Skeletal muscle satellite cell (primary cell): Measurements from ENCODE around the gene DISP2.

Experiments used
- H3K27me3 ChIP-seq: 2 replicates; pipeline ENCODE4 v1.7.0; 2013; ENCODE audit warnings: low read length; ENCODE audit not compliant: control insufficient read depth, insufficient read depth
- H3K36me3 ChIP-seq: 2 replicates; pipeline ENCODE4 v1.7.0; 2013; ENCODE audit warnings: mild to moderate bottlenecking, control low read depth, low read length; ENCODE audit not compliant: insufficient read depth
- H3K4me1 ChIP-seq: 2 replicates; pipeline ENCODE4 v1.7.0; 2013; ENCODE audit warnings: low read length; ENCODE audit not compliant: control insufficient read depth, insufficient read depth
- H3K4me2 ChIP-seq: 2 replicates; pipeline ENCODE4 v1.7.0; 2013; ENCODE audit warnings: mild to moderate bottlenecking, low read length
- H3K4me3 ChIP-seq: 2 replicates; pipeline ENCODE4 v1.7.0; 2013; ENCODE audit warnings: low read length
- H3K9ac ChIP-seq: 2 replicates; pipeline ENCODE4 v1.7.0; 2013; ENCODE audit warnings: mild to moderate bottlenecking, low read depth, low read length, moderate library complexity
- H3K9me3 ChIP-seq: replicated peaks from 2 replicates; pipeline ENCODE4 v1.7.0; 2013; ENCODE audit warnings: mild to moderate bottlenecking, control low read depth, low read length

DISP2 gene

GRCh38 chr15:40358471-40359353 is 693 bp downstream of the DISP2 start:
- Histone ChIP-seq H3K4me2 (peak overlapping the region; percentile 92), H3K36me3 (no peaks in the 10 kb centered on the region), H3K9me3 (no peaks in the 10 kb centered on the region), H3K27me3 (peaks cover 41% of the 10 kb centered on the region), H3K4me1 (peaks cover 12% of the 10 kb centered on the region), H3K4me3 (peak overlapping the region; percentile 63), H3K9ac (no peak overlapping the region)

DNA sequence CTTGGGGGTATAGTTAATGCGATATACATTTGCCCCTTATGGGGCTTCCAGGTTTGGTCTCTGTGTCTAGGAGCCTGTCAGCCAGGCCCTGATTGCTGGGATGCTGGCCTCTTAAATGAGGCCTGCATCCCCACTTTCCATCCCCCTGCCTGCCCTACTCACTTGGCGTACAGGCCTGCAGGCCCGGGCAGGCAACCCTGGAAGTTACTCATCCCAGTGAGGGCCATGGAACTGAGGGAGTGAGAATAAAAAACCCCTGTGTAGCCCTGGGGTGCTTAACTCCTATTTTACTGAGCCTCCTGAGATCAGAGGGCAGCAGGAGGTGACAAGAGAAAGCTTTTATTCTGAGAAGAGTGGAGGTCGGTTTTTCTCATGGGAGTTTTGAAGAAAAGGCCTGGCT is 2.0 kb downstream of the DISP2 start:
- peaks cover 8% of the 10 kb centered on the region for H3K4me1 ChIP-seq
- peaks cover 37% of the 10 kb centered on the region for H3K27me3 ChIP-seq
- no peaks in the 10 kb centered on the region for H3K36me3 ChIP-seq
- H3K4me3 ChIP-seq: no peak overlapping the region
- H3K9ac ChIP-seq: no peak overlapping the region
- no peak overlapping the region for H3K4me2 ChIP-seq
- no peaks in the 10 kb centered on the region for H3K9me3 ChIP-seq

DNA sequence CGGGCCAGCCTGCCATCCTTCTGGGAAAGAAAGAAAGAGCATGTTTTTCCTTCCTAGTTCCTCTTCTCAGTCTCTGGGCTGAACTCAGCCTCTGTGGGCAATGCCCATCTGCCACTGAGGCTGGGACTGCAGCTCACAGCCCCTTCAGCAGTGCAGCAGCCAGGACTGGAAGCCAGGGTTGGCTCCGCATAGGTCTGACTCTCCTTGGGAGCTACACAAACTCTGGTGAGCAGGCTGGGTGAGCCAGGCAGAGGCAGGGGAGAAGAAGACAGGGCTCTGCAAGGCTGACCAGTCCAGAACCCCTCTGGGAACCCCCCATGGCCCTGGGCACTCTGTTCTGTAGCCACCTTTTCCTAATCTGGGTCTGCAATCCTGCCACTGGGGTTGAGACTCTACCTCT is 3.6 kb downstream of the DISP2 start:
- Histone ChIP-seq H3K27me3 (peaks cover 40% of the 10 kb centered on the region), H3K4me3 (no peak overlapping the region), H3K4me2 (no peak overlapping the region), H3K4me1 (peaks cover 8% of the 10 kb centered on the region), H3K36me3 (no peaks in the 10 kb centered on the region), H3K9me3 (no peaks in the 10 kb centered on the region), H3K9ac (no peak overlapping the region)

DNA sequence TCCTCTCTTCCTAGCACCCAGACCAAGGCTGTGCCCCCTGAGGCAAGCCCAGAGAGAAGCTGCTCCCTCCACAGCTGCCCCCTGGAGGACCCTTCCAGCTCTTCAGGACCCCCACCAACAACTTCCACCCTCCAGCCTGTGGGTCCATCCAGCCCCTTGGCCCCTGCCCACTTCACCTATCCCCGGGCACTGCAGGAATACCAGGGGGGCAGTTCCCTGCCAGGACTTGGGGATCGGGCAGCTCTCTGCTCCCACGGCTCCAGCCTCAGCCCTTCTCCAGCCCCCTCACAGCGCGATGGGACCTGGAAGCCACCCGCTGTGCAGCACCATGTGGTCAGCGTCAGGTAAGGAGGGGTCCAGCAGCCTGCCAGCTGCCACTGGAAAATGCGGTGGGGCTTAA is 5.6 kb downstream of the DISP2 start:
- Histone ChIP-seq H3K4me3 (no peak overlapping the region), H3K36me3 (no peaks in the 10 kb centered on the region), H3K9me3 (no peaks in the 10 kb centered on the region), H3K4me2 (no peak overlapping the region), H3K4me1 (peaks cover 21% of the 10 kb centered on the region), H3K9ac (no peak overlapping the region), H3K27me3 (peaks cover 40% of the 10 kb centered on the region)

DNA sequence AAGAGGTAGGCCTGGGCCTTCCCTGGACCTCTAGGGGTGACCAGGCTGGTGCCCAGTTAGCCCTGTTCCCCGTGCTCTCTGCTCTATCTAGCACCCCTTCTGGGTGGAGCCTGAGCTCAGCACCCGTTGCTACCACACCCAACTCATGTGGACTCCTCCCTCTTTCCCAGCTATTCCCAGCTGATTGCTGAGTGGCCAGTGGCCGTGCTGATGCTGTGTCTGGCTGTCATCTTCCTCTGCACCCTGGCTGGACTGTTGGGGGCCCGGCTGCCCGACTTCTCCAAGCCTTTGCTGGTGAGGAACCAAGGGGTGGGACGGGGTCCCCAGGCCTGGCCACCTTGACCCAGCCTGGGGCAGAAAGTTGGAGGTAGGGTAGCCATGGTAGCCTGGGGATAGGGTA is 6.2 kb downstream of the DISP2 start:
- no peaks in the 10 kb centered on the region for H3K9me3 ChIP-seq
- no peaks in the 10 kb centered on the region for H3K36me3 ChIP-seq
- peaks cover 17% of the 10 kb centered on the region for H3K4me1 ChIP-seq
- peaks cover 33% of the 10 kb centered on the region for H3K27me3 ChIP-seq
- no peak overlapping the region for H3K4me2 ChIP-seq
- no peak overlapping the region for H3K4me3 ChIP-seq
- no peak overlapping the region for H3K9ac ChIP-seq

DNA sequence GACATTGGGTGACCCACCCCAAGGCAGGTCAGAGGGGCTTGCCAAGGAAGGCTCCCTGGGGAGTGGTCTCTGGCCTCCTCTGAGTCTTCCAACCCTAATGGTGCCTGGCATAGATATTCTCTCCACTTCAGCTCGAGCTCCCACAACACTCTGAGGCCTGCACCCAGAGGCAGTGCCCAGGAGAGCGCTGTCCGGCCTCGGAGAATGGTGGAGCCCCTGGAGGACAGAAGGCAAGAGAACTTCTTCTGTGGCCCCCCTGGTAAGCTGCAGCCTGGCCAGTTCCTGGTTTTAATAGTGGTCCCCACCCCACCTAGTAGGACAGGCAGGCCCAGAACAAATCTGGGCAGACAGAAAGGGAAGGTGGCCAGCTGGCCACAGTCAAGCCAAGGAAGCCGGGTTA is 7.0 kb downstream of the DISP2 start:
- Histone ChIP-seq H3K4me1 (peaks cover 17% of the 10 kb centered on the region), H3K4me2 (no peak overlapping the region), H3K9me3 (no peaks in the 10 kb centered on the region), H3K36me3 (no peaks in the 10 kb centered on the region), H3K9ac (no peak overlapping the region), H3K4me3 (no peak overlapping the region), H3K27me3 (peaks cover 26% of the 10 kb centered on the region)

GRCh38 chr15:40365624-40366456 is 7.8 kb downstream of the DISP2 start:
- H3K9me3 ChIP-seq: no peaks in the 10 kb centered on the region
- H3K4me2 ChIP-seq: no peak overlapping the region
- no peaks in the 10 kb centered on the region for H3K36me3 ChIP-seq
- no peak overlapping the region for H3K9ac ChIP-seq
- H3K4me3 ChIP-seq: no peak overlapping the region
- H3K27me3 ChIP-seq: peaks cover 18% of the 10 kb centered on the region
- peaks cover 17% of the 10 kb centered on the region for H3K4me1 ChIP-seq

DNA sequence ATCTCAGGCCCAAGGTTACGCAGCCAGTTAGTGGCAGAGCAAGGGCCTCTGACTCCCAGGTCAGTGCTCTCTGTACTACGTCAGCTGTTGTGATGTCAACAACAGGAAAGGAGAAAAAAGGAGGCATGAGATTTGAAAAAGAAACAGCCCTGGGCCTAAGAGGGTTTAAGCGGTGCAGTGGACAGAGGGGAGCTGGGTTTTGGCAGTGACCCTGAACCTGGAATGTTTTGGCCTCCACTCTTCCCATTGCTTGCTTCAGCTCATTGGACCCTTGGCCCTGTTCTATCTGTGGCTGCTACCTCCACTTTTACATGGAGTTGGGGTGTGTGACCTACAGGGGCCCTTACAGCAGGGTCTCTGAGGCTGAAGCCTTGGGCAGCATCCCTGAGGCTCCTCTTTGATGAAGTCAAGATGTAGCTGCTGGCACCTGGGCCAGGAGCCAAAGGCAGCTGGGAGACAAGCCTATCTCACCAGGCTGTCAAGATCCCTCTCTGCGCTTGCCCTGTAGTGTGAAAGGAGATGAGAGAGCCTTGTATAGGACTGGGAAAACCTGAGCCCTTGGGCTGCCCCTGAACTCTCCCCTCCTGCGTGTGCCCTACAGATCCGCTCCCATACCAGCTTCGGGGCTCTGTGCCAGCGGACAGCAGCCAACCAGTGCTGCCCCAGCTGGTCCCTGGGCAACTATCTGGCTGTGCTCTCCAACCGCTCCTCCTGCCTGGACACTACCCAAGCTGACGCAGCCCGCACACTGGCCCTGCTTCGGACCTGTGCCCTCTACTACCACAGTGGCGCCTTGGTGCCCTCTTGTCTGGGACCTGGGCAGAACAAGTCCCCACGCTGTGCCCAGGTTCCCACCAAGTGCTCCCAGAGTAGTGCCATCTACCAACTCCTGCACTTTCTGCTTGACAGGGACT is 8.7 kb downstream of the DISP2 start:
- Histone ChIP-seq H3K4me2 (peak overlapping the region; percentile 83), H3K27me3 (peaks cover 14% of the 10 kb centered on the region), H3K36me3 (no peaks in the 10 kb centered on the region), H3K9ac (no peak overlapping the region), H3K4me1 (peaks cover 17% of the 10 kb centered on the region), H3K9me3 (no peaks in the 10 kb centered on the region), H3K4me3 (no peak overlapping the region)

DNA sequence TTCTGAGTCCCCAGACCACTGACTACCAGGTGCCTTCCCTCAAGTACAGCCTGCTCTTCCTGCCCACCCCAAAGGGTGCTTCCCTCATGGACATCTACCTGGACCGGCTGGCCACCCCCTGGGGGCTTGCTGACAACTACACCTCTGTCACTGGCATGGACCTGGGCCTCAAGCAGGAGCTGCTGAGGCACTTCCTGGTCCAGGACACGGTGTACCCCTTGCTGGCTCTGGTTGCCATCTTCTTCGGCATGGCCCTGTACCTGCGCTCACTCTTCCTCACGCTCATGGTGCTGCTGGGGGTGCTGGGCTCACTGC is 9.3 kb downstream of the DISP2 start:
- H3K4me1 ChIP-seq: peaks cover 17% of the 10 kb centered on the region
- no peaks in the 10 kb centered on the region for H3K9me3 ChIP-seq
- H3K4me3 ChIP-seq: no peak overlapping the region
- H3K27me3 ChIP-seq: peaks cover 8% of the 10 kb centered on the region
- H3K4me2 ChIP-seq: peak overlapping the region; percentile 83
- H3K9ac ChIP-seq: no peak overlapping the region
- H3K36me3 ChIP-seq: no peaks in the 10 kb centered on the region

DNA sequence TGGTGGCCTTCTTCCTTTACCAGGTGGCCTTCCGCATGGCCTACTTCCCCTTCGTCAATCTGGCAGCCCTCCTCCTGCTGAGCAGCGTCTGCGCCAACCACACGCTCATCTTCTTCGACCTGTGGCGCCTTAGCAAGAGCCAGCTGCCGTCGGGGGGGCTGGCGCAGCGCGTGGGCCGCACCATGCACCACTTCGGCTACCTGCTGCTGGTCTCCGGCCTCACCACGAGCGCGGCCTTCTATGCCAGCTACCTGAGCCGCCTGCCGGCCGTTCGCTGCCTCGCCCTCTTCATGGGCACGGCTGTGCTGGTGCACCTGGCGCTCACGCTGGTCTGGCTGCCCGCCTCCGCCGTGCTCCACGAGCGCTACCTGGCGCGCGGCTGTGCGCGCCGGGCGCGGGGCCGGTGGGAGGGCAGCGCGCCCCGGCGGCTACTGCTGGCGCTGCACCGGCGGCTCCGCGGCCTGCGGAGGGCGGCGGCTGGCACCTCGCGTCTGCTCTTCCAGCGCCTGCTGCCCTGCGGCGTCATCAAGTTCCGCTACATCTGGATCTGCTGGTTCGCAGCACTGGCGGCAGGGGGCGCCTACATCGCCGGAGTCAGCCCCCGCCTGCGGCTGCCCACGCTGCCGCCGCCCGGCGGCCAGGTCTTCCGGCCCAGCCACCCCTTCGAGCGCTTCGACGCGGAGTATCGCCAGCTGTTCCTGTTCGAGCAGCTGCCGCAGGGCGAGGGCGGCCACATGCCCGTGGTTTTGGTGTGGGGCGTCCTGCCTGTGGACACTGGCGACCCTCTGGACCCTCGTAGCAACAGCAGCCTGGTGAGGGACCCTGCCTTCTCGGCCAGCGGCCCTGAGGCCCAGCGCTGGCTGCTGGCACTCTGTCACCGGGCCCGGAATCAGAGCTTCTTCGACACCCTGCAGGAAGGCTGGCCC is 9.9 kb downstream of the DISP2 start:
- H3K4me2 ChIP-seq: peak overlapping the region; percentile 83
- peak overlapping the region; percentile 54 for H3K9ac ChIP-seq
- no peaks in the 10 kb centered on the region for H3K36me3 ChIP-seq
- peaks cover 17% of the 10 kb centered on the region for H3K4me1 ChIP-seq
- peak overlapping the region; percentile 63 for H3K4me3 ChIP-seq
- no peaks in the 10 kb centered on the region for H3K9me3 ChIP-seq
- peaks cover 7% of the 10 kb centered on the region for H3K27me3 ChIP-seq
